Osteoblast (primary cell): ENCODE data around the gene MICU1. TPM values are rescaled to one million over a fixed set of nuclear protein-coding genes. Genes with fewer than 3 reads are reported as not detected.

Experiments
- DNase-seq: peaks from one replicate; pipeline ENCODE4 v3.0.0; 2011; ENCODE audit warnings: low spot score, mixed read lengths; ENCODE audit not compliant: insufficient read length; ENCODE audit errors: missing footprints
- H2AFZ ChIP-seq: 2 replicates; pipeline ENCODE4 v1.6.0; 2011; ENCODE audit warnings: mild to moderate bottlenecking, low read length
- H3K27ac ChIP-seq: 2 replicates; pipeline ENCODE4 v1.5.1; 2011; ENCODE audit warnings: mild to moderate bottlenecking, low read depth, low read length, moderate library complexity
- H3K27me3 ChIP-seq: 2 replicates; pipeline ENCODE4 v1.6.0; 2012; ENCODE audit warnings: mild to moderate bottlenecking, control low read depth, inconsistent platforms, low read length, moderate library complexity; ENCODE audit not compliant: insufficient read depth
- H3K36me3 ChIP-seq: 2 replicates; pipeline ENCODE4 v1.5.1; 2011; ENCODE audit warnings: mild to moderate bottlenecking, low read length, control low read depth, moderate library complexity; ENCODE audit not compliant: insufficient read depth
- H3K4me1 ChIP-seq: 2 replicates; pipeline ENCODE4 v1.5.1; 2011; ENCODE audit warnings: mild to moderate bottlenecking, low read length, control low read depth, moderate library complexity; ENCODE audit not compliant: insufficient read depth
- H3K4me2 ChIP-seq: 2 replicates; pipeline ENCODE4 v1.6.0; 2011; ENCODE audit warnings: mild to moderate bottlenecking, low read length; ENCODE audit not compliant: insufficient read depth
- H3K4me3 ChIP-seq: fragments of 200-600 bp; sonication (generic); 3 replicates; pipeline ENCODE4 v1.5.1; 2012; ENCODE audit warnings: mild to moderate bottlenecking, low read length, inconsistent platforms; ENCODE audit not compliant: insufficient read depth
- H3K79me2 ChIP-seq: 2 replicates; pipeline ENCODE4 v1.6.0; 2012; ENCODE audit warnings: mild to moderate bottlenecking, low read length, control low read depth, inconsistent platforms; ENCODE audit not compliant: insufficient read depth
- H3K9me3 ChIP-seq: 2 replicates; pipeline ENCODE4 v1.5.1; 2011; ENCODE audit warnings: low read depth, low read length, control low read depth
- H4K20me1 ChIP-seq: 2 replicates; pipeline ENCODE4 v1.6.0; 2012; ENCODE audit warnings: mild to moderate bottlenecking, low read length, control low read depth; ENCODE audit not compliant: insufficient read depth
- total RNA-seq: library from RNA; depleted of rRNA; stranded (reverse); fragments of >200 nt; gene quantifications from 2 replicates; pipeline ENCODE4 v1.2.3, GENCODE V29; 2012
- TF ChIP-seq, protein P1 (sequence below): IDR thresholded peaks from 2 replicates; pipeline ENCODE4 v1.5.1; 2011; ENCODE audit warnings: mild to moderate bottlenecking, low read depth, low read length, moderate library complexity; ENCODE audit errors: extremely low read depth

MICU1 gene
- total RNA-seq, 1 donor, result 79.6 TPM

DNA sequence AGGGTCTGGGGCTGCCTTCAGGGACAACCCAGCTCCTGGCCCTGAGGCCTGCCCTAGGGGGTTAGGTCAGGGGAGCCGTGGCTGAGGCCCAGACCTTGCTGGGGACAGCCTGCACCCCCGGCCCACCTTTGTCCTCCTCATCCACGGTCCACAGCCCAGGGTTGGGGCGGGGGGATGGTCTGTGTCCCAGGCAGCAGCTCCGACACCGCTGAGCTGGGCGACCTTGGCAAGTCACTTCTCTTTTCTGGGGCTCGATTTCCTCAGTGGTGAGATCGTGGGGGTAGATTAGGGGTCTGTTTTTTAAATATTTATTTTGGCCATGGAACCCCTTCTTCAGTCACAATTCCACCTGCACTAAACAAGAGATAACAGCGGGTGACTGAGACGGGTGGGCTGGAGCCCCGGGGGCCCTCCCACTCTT lies 302.1 kb downstream of the MICU1 start:
- Histone ChIP-seq H3K9me3 (no peaks in the 10 kb centered on the region), H2AFZ (no peak overlapping the region), H3K4me2 (no peak overlapping the region), H3K79me2 (no peaks in the 10 kb centered on the region), H3K4me3 (no peak overlapping the region), H3K27me3 (no peaks in the 10 kb centered on the region), H3K36me3 (no peaks in the 10 kb centered on the region), H4K20me1 (no peaks in the 10 kb centered on the region), H3K27ac (no peak overlapping the region), H3K4me1 (peaks cover 45% of the 10 kb centered on the region)
- DNase-seq, result peak; percentile 69
- TF ChIP-seq, protein P1, sequence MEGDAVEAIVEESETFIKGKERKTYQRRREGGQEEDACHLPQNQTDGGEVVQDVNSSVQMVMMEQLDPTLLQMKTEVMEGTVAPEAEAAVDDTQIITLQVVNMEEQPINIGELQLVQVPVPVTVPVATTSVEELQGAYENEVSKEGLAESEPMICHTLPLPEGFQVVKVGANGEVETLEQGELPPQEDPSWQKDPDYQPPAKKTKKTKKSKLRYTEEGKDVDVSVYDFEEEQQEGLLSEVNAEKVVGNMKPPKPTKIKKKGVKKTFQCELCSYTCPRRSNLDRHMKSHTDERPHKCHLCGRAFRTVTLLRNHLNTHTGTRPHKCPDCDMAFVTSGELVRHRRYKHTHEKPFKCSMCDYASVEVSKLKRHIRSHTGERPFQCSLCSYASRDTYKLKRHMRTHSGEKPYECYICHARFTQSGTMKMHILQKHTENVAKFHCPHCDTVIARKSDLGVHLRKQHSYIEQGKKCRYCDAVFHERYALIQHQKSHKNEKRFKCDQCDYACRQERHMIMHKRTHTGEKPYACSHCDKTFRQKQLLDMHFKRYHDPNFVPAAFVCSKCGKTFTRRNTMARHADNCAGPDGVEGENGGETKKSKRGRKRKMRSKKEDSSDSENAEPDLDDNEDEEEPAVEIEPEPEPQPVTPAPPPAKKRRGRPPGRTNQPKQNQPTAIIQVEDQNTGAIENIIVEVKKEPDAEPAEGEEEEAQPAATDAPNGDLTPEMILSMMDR, result no peak

DNA sequence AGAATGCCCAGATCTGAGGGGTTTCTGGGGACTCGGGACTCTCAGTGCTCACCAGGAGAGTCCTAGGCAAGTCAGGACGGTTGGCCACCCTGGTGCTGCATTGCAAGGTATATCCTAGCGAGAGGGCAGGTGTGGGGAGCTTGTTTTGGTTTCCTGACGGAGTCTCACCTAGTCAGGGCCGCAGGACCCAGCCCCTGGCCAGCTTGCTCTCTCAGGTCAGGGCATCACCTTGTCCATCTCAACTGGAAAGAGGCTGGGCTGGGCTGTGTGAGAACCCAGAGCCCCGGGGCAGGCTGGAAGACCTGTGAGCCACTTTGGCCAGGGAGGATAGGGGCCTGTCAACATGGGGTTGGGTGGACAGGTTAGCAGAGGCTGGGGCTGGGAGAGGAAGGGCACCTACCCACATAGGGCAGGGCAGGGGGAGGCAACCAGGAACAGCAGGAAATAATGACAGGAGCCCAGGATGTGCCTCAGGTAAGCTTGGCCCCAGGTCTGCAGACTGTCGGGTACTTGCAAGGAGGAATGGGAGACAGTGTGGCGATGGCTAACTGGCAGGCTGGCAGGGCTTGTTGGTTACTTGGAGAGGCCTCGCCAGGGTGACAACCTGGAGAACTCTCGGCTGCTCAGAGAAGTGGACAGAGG lies 302.6 kb downstream of the MICU1 start:
- no peak overlapping the region for H3K4me2 ChIP-seq
- no peaks in the 10 kb centered on the region for H4K20me1 ChIP-seq
- H3K4me1 ChIP-seq, result peaks cover 45% of the 10 kb centered on the region
- no peaks in the 10 kb centered on the region for H3K27me3 ChIP-seq
- peak; percentile 36 for DNase-seq
- TF ChIP-seq, protein P1, result no peak
- H3K36me3 ChIP-seq, result no peaks in the 10 kb centered on the region
- no peaks in the 10 kb centered on the region for H3K79me2 ChIP-seq
- no peaks in the 10 kb centered on the region for H3K9me3 ChIP-seq
- no peak overlapping the region for H2AFZ ChIP-seq
- no peak overlapping the region for H3K27ac ChIP-seq
- H3K4me3 ChIP-seq, result no peak overlapping the region

DNA sequence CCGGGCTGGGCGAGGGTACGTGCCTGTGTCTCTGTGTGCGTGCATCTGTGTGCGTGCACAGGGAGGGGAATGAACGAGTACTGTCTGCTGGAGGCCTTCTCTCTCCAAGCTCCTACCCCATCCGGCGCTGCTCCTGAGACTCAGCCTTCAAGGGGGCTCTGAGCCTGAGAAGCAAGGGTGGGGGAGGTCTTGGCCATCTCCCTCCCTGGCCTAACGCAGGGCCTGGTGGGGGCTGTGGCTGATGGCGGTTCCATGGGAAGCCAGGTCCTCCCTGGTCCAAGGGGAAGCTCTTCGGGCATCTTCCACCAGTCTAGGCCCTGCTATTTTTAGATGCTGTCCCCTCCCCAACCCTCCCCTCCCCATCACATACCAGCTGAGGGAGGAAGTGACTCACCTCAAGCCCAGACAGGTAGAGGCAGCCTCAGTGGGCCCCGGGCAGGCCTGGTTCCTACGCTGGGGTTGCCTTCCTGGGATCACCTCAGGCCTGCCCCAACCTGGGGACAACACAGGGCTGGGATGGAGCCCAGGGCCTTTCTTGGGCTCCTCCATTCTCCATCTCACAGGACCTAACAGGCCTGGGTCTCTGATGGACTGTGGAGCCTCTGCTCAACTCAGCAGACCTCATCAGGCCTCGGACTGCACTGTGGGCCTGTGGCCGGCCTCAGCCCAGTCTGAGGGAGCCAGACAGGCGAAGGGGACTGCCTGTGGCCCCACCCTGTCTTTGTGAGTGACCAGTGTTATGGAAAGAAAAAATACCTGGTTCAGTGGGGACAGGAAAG lies 303.4 kb downstream of the MICU1 start:
- no peaks in the 10 kb centered on the region for H3K36me3 ChIP-seq
- no peaks in the 10 kb centered on the region for H3K79me2 ChIP-seq
- H3K4me3 ChIP-seq, result no peak overlapping the region
- no peaks in the 10 kb centered on the region for H3K9me3 ChIP-seq
- no peak overlapping the region for H3K27ac ChIP-seq
- TF ChIP-seq, protein P1, result no peak
- peak overlapping the region; percentile 11 for H2AFZ ChIP-seq
- H4K20me1 ChIP-seq, result no peaks in the 10 kb centered on the region
- no peaks in the 10 kb centered on the region for H3K27me3 ChIP-seq
- peak; percentile 30 for DNase-seq
- peaks cover 39% of the 10 kb centered on the region for H3K4me1 ChIP-seq
- H3K4me2 ChIP-seq, result no peak overlapping the region

DNA sequence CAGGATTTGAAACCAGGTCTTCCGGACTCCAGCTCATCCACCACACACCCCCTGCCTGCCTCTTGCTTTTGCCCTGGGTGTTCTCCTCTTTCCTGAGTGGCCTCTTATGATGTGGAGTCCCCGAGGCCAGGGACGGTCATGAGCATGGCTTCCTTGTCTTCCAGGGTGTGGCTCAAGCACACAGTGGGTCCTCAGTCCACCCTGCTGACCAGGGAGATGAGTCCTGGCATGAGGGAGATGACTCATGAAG lies 303.9 kb downstream of the MICU1 start:
- peak; percentile 41 for DNase-seq
- no peak overlapping the region for H3K4me2 ChIP-seq

More for the DNA sequence above, 303.9 kb downstream of the MICU1 start:
- H3K27ac ChIP-seq, result no peak overlapping the region
- no peaks in the 10 kb centered on the region for H3K9me3 ChIP-seq
- TF ChIP-seq, protein P1, result no peak
- no peaks in the 10 kb centered on the region for H3K27me3 ChIP-seq
- H3K4me3 ChIP-seq, result no peak overlapping the region
- peaks cover 39% of the 10 kb centered on the region for H3K4me1 ChIP-seq
- H3K36me3 ChIP-seq, result no peaks in the 10 kb centered on the region
- H3K79me2 ChIP-seq, result no peaks in the 10 kb centered on the region
- no peaks in the 10 kb centered on the region for H4K20me1 ChIP-seq
- peak overlapping the region; percentile 11 for H2AFZ ChIP-seq
